Keratinocyte (primary cell): ENCODE data around the gene GIT2. TPM values are rescaled to one million over a fixed set of nuclear protein-coding genes. Genes with fewer than 3 reads are reported as not detected.

Source experiments
- DNase-seq: peaks from one replicate; pipeline ENCODE4 v3.0.0-alpha.2; 2011; ENCODE audit warnings: low read depth, missing footprints, low spot score
- FAIRE-seq: peaks from 2 replicates; lab custom pipeline; 2011; peaks lifted over from hg19 to GRCh38; lab: Jason Lieb, UNC
- H2AFZ ChIP-seq: 2 replicates; pipeline ENCODE4 v1.6.0; 2012; ENCODE audit warnings: low read length, control low read depth, inconsistent platforms; ENCODE audit not compliant: control insufficient read depth
- H3K27ac ChIP-seq: 2 replicates; pipeline ENCODE4 v1.5.1; 2011; ENCODE audit warnings: low read length; ENCODE audit not compliant: control insufficient read depth, insufficient read depth
- H3K27me3 ChIP-seq: 3 replicates; pipeline ENCODE4 v1.6.0; 2011; ENCODE audit warnings: low read length; ENCODE audit not compliant: control insufficient read depth, insufficient read depth; ENCODE audit errors: extremely low read depth
- H3K36me3 ChIP-seq, 2 experiments: 2 replicates in 1 of 2; 3 replicates in 1 of 2; pipeline ENCODE4 v1.5.1; 2011; ENCODE audit warnings: low read length in 2 of 2, mild to moderate bottlenecking in 1 of 2; ENCODE audit not compliant: control insufficient read depth in 2 of 2, insufficient read depth in 2 of 2; ENCODE audit errors: extremely low read depth in 1 of 2
- H3K4me1 ChIP-seq: 3 replicates; pipeline ENCODE4 v1.5.1; 2011; ENCODE audit warnings: low read length; ENCODE audit not compliant: control insufficient read depth, insufficient read depth; ENCODE audit errors: extremely low read depth
- H3K4me2 ChIP-seq: 3 replicates; pipeline ENCODE4 v1.6.0; 2011; ENCODE audit warnings: low read depth, low read length; ENCODE audit not compliant: control insufficient read depth, insufficient read depth; ENCODE audit errors: extremely low read depth
- H3K4me3 ChIP-seq, 3 experiments: fragments of 200-600 bp in 1 of 3; sonication (generic) in 1 of 3; 2 replicates in 2 of 3; 3 replicates in 1 of 3; pipeline ENCODE4 v1.5.1; 2011 to 2016; ENCODE audit warnings: low read length in 3 of 3, mild to moderate bottlenecking in 3 of 3, control low read depth in 2 of 3, inconsistent platforms in 1 of 3, low read depth in 1 of 3, mixed read lengths in 1 of 3, mixed run types in 1 of 3, moderate library complexity in 1 of 3; ENCODE audit not compliant: control insufficient read depth in 2 of 3, insufficient read depth in 2 of 3; ENCODE audit errors: extremely low read depth in 1 of 3
- H3K79me2 ChIP-seq: 2 replicates; pipeline ENCODE4 v1.6.0; 2012; ENCODE audit warnings: low read length; ENCODE audit not compliant: control insufficient read depth, insufficient read depth
- H3K9ac ChIP-seq: 3 replicates; pipeline ENCODE4 v1.6.0; 2011; ENCODE audit warnings: low read length; ENCODE audit not compliant: control insufficient read depth, insufficient read depth; ENCODE audit errors: extremely low read depth
- H3K9me1 ChIP-seq: 3 replicates; pipeline ENCODE4 v1.6.0; 2011; ENCODE audit warnings: low read length; ENCODE audit not compliant: control insufficient read depth, insufficient read depth; ENCODE audit errors: extremely low read depth
- H3K9me3 ChIP-seq: 2 replicates; pipeline ENCODE4 v1.5.1; 2012; ENCODE audit warnings: low read depth, low read length; ENCODE audit not compliant: control insufficient read depth
- H4K20me1 ChIP-seq: 3 replicates; pipeline ENCODE4 v1.6.0; 2011; ENCODE audit warnings: low read length; ENCODE audit not compliant: control insufficient read depth, insufficient read depth; ENCODE audit errors: extremely low read depth
- EZH2 ChIP-seq: IDR thresholded peaks from one replicate; pipeline ENCODE4 v1.6.1; 2012; ENCODE audit warnings: inconsistent platforms, mild to moderate bottlenecking, low read length, moderate library complexity
- dilution Hi-C: fragments of 300-500 bp; cut with MboI; formaldehyde crosslinking; loops from one replicate; pipeline ENCODE4 v1.7.0; 2020; ENCODE audit warnings: low sequenced_read_pairs; ENCODE audit not compliant: extremely low pct_ligation_motif_present
- polyA plus RNA-seq, 5 experiments: library from polyadenylated mRNA; depleted of rRNA in 3 of 5; stranded (reverse) in 3 of 5; stranded (forward) in 1 of 5; unstranded in 1 of 5; fragments of >200 nt; gene quantifications; 1 replicate in 1 of 5; 2 replicates in 3 of 5; 3 replicates in 1 of 5; pipeline versions ENCODE4 v1.2.1 to v1.2.3, GENCODE V29; 2011 to 2012; ENCODE audit warnings: missing spikeins in 2 of 5, low read depth in 1 of 5, low replicate concordance in 1 of 5
- TF ChIP-seq, protein P1 (sequence below), 3 experiments: IDR thresholded peaks in 1 of 3; conservative IDR thresholded peaks in 1 of 3; optimal IDR thresholded peaks in 1 of 3; 2 replicates in 2 of 3; 3 replicates in 1 of 3; pipeline versions ENCODE3 to v1.5.1; 2011; ENCODE audit warnings: low read length in 3 of 3, mild to moderate bottlenecking in 3 of 3, moderate library complexity in 2 of 3, control low read depth in 1 of 3, inconsistent platforms in 1 of 3; ENCODE audit not compliant: insufficient read depth in 2 of 3; ENCODE audit errors: extremely low read depth in 1 of 3

GIT2 gene
- polyA plus RNA-seq, 1 donor (not counting 4 experiments of a cell fraction or from before 2014, with no cell fraction given): 25.9 TPM

- no peak for FAIRE-seq
- Histone ChIP-seq H4K20me1 (no peaks in the 10 kb centered on the region), H3K4me2 (no peak overlapping the region), H3K27ac (no peak overlapping the region), H3K36me3 (peaks cover 17 to 28% of the 10 kb centered on the region in 2 experiments), H2AFZ (no peak overlapping the region), H3K9me3 (no peaks in the 10 kb centered on the region), H3K9ac (no peak overlapping the region), H3K4me3 (no peak overlapping the region), H3K27me3 (no peaks in the 10 kb centered on the region), H3K4me1 (no peaks in the 10 kb centered on the region), H3K9me1 (no peaks in the 10 kb centered on the region), H3K79me2 (no peaks in the 10 kb centered on the region)
- TF ChIP-seq, protein P1, sequence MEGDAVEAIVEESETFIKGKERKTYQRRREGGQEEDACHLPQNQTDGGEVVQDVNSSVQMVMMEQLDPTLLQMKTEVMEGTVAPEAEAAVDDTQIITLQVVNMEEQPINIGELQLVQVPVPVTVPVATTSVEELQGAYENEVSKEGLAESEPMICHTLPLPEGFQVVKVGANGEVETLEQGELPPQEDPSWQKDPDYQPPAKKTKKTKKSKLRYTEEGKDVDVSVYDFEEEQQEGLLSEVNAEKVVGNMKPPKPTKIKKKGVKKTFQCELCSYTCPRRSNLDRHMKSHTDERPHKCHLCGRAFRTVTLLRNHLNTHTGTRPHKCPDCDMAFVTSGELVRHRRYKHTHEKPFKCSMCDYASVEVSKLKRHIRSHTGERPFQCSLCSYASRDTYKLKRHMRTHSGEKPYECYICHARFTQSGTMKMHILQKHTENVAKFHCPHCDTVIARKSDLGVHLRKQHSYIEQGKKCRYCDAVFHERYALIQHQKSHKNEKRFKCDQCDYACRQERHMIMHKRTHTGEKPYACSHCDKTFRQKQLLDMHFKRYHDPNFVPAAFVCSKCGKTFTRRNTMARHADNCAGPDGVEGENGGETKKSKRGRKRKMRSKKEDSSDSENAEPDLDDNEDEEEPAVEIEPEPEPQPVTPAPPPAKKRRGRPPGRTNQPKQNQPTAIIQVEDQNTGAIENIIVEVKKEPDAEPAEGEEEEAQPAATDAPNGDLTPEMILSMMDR (optimal IDR thresholded peaks at IDR 0.05 in 1 of 3, IDR thresholded peaks at IDR 0.05 in 1 of 3, conservative IDR thresholded peaks at IDR 0.05 in 1 of 3; ENCODE audit: extremely low read depth in 1 of 3, insufficient read depth in 2 of 3, low read length in 3 of 3): no peak
- no peak for TF ChIP-seq EZH2
- DNase-seq: no peak
- dilution Hi-C loops: no loop called here
Observed at GRCh38 chr12:109983432-109984142, 12.6 kb downstream of the GIT2 start.

DNA sequence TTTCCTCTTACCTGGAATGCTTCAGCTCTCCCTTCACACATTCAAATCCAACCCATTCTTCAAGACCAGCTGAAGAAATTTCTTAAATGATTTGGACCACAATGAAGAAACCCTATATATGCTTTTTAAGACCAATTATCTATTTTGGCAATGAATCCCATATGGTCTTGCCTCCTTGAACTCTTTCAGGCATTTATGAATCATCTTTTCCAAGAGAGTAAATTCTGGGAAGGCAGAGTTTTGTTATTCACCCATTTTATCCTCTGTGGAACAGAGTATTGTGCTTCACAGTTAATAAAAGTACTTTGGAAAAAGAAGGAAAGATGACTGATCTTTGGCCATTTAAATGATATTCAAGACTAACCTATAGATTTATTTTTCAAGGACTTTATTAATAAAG is 14.0 kb downstream of the GIT2 start:
- Histone ChIP-seq H3K4me3 (no peak overlapping the region), H3K27me3 (no peaks in the 10 kb centered on the region), H3K9me3 (no peaks in the 10 kb centered on the region), H3K4me2 (no peak overlapping the region), H3K36me3 (peaks cover 17 to 29% of the 10 kb centered on the region in 2 experiments), H3K27ac (no peak overlapping the region), H3K4me1 (no peaks in the 10 kb centered on the region), H4K20me1 (no peaks in the 10 kb centered on the region), H3K9ac (no peak overlapping the region), H3K79me2 (no peaks in the 10 kb centered on the region), H2AFZ (no peak overlapping the region), H3K9me1 (no peaks in the 10 kb centered on the region)
- no peak for DNase-seq
- dilution Hi-C loops: no loop called here
- TF ChIP-seq EZH2: no peak
- TF ChIP-seq, protein P1 (optimal IDR thresholded peaks at IDR 0.05 in 1 of 3, IDR thresholded peaks at IDR 0.05 in 1 of 3, conservative IDR thresholded peaks at IDR 0.05 in 1 of 3; ENCODE audit: extremely low read depth in 1 of 3, insufficient read depth in 2 of 3, low read length in 3 of 3): no peak
- no peak for FAIRE-seq
